ENCODE measurements around the gene ABCG4.
"Not testable (repeated sequence)": the region's sequence is repeated elsewhere in the genome, so short reads cannot be mapped to it uniquely, and the experiment has no call there.

The ABCG4 gene

GRCh38 chr11:119116235-119116594 lies 32.6 kb upstream of the ABCG4 start:
- DNase-seq, result no peak

GRCh38 chr11:119116601-119117000 lies 32.3 kb upstream of the ABCG4 start:
- no peak for DNase-seq

GRCh38 chr11:119117004-119117706 lies 31.7 kb upstream of the ABCG4 start:
- DNase-seq, result no peak

- no peak for DNase-seq
Measured at GRCh38 chr11:119118227-119118626, 30.6 kb upstream of the ABCG4 start.

GRCh38 chr11:119118946-119119345 lies 29.9 kb upstream of the ABCG4 start:
- DNase-seq, result no peak

- peak in 1 of 2 experiments; percentile 44 for DNase-seq
Measured at GRCh38 chr11:119120639-119121007, 28.2 kb upstream of the ABCG4 start.

GRCh38 chr11:119121008-119121810 lies 27.6 kb upstream of the ABCG4 start, which contains the start of gene HINFP:
HINFP (plus strand) TSS chr11:119121580; CDS start chr11:119126945, 5,365 bp downstream.
- DNase-seq, result peak; percentile 95 to 98

GRCh38 chr11:119121811-119122124 lies 27.1 kb upstream of the ABCG4 start:
- DNase-seq, result no peak

- no peak for DNase-seq
Measured at GRCh38 chr11:119125821-119126220, 23.0 kb upstream of the ABCG4 start.

- no peak for DNase-seq
Measured at GRCh38 chr11:119126675-119127268, 22.1 kb upstream of the ABCG4 start.

GRCh38 chr11:119130662-119131061 lies 18.2 kb upstream of the ABCG4 start:
- DNase-seq, result no peak

- DNase-seq, result no peak
Measured at GRCh38 chr11:119134389-119134978, 14.4 kb upstream of the ABCG4 start.

GRCh38 chr11:119139276-119139675 lies 9.6 kb upstream of the ABCG4 start:
- not testable (repeated sequence) for DNase-seq

- no peak for DNase-seq
Measured at GRCh38 chr11:119144825-119145486, 3.9 kb upstream of the ABCG4 start.

- DNase-seq, result no peak
Measured at GRCh38 chr11:119145551-119145950, 3.3 kb upstream of the ABCG4 start.

- peak in 1 of 2 experiments; percentile 57 for DNase-seq
Measured at GRCh38 chr11:119147604-119148333, 1.1 kb upstream of the ABCG4 start.

- DNase-seq, result no peak
Measured at GRCh38 chr11:119148720-119149017, 183 bp upstream of the ABCG4 start.

GRCh38 chr11:119149786-119150275 lies 979 bp downstream of the ABCG4 start:
- no peak for DNase-seq

- DNase-seq, result no peak
Measured at GRCh38 chr11:119152043-119152442, 3.2 kb downstream of the ABCG4 start.

- no peak for DNase-seq
Measured at GRCh38 chr11:119152604-119153003, 3.8 kb downstream of the ABCG4 start.

- no peak for DNase-seq
Measured at GRCh38 chr11:119153049-119153818, 4.4 kb downstream of the ABCG4 start.

- no peak for DNase-seq
Measured at GRCh38 chr11:119154178-119154577, 5.3 kb downstream of the ABCG4 start.
